HepG2 (cell line): ENCODE results near the gene ZBTB48. TPM values are rescaled to one million over a fixed set of nuclear protein-coding genes. Genes with fewer than 3 reads are reported as not detected.

Experiments used
- AGO1 ChIP-seq: fragments of 200-400 bp; formaldehyde crosslinking; IDR thresholded peaks from 2 replicates; pipeline ENCODE4 v1.6.1; 2017; ENCODE audit warnings: mild to moderate bottlenecking, low read depth, low read length, moderate library complexity; ENCODE audit not compliant: poor library complexity, severe bottlenecking
- FIP1L1 ChIP-seq: fragments of 200-400 bp; formaldehyde crosslinking; IDR thresholded peaks from 2 replicates; pipeline ENCODE4 v1.6.1; 2018; ENCODE audit warnings: low read depth, mild to moderate bottlenecking, low read length, moderate library complexity, borderline replicate concordance; ENCODE audit not compliant: insufficient read depth
- HCFC1 ChIP-seq: fragments of 150-350 bp; IDR thresholded peaks from 2 replicates; pipeline ENCODE4 v1.6.1; 2014; ENCODE audit warnings: low read depth, low read length
- HMGXB3 ChIP-seq: sonication (generic); formaldehyde crosslinking; IDR thresholded peaks from 2 replicates; pipeline ENCODE4 v1.4.0; 2020; ENCODE audit warnings: missing genetic modification reagents, borderline replicate concordance
- NR1H2 ChIP-seq: sonication (generic); formaldehyde crosslinking; IDR thresholded peaks from 2 replicates; pipeline ENCODE4 v1.8.1; 2022; ENCODE audit warnings: low read depth, missing genetic modification reagents, borderline replicate concordance
- SRSF4 ChIP-seq: fragments of 200-400 bp; formaldehyde crosslinking; IDR thresholded peaks from one replicate; pipeline ENCODE4 v1.6.1; 2018; ENCODE audit warnings: mild to moderate bottlenecking, low read depth, low read length, moderate library complexity; ENCODE audit not compliant: poor library complexity, severe bottlenecking
- ZBTB49 ChIP-seq: sonication (generic); formaldehyde crosslinking; IDR thresholded peaks from 2 replicates; pipeline ENCODE4 v1.4.0; 2020; ENCODE audit warnings: missing genetic modification reagents, borderline replicate concordance
- ZNF687 ChIP-seq: sonication (generic); formaldehyde crosslinking; IDR thresholded peaks from 2 replicates; pipeline ENCODE4 v1.5.1; 2020; ENCODE audit warnings: mild to moderate bottlenecking, missing genetic modification reagents, moderate library complexity
- ZNF878 ChIP-seq: sonication (generic); formaldehyde crosslinking; IDR thresholded peaks from 2 replicates; pipeline ENCODE4 v1.8.1; 2023; ENCODE audit warnings: mild to moderate bottlenecking, missing genetic modification reagents, moderate library complexity
- ZNF879 ChIP-seq: sonication (generic); formaldehyde crosslinking; IDR thresholded peaks from 2 replicates; pipeline ENCODE4 v1.8.1; 2023; ENCODE audit warnings: missing genetic modification reagents
- polyA plus RNA-seq, 8 experiments: library from polyadenylated mRNA; depleted of rRNA in 3 of 8; stranded (reverse) in 7 of 8; unstranded in 1 of 8; fragments of >200 nt; fragmentation: Illumina TruSeq in 4 of 8; extraction: Trizol in 4 of 8; gene quantifications; 2 replicates each; pipeline versions ENCODE4 v1.2.1 to v1.2.3, GENCODE V29; 2011 to 2016; ENCODE audit warnings: low read depth in 4 of 8, missing spikeins in 1 of 8, mixed read lengths in 1 of 8; ENCODE audit not compliant: insufficient read depth in 1 of 8
- total RNA-seq, 5 experiments: library from RNA; depleted of rRNA; stranded (reverse); fragments of >200 nt; fragmentation: Illumina TruSeq; extraction: Trizol; gene quantifications; 2 replicates each; pipeline ENCODE4 v1.2.3, GENCODE V29; 2016; ENCODE audit warnings: low read depth in 1 of 5

The ZBTB48 gene
- total and polyA plus RNA-seq, 2 of the 13 experiments (the other 11 are each of a cell fraction or from before 2014, with no cell fraction given), result 13.0 to 17.1 TPM

GRCh38 chr1:6588893-6589520 is 9.2 kb downstream of the ZBTB48 start (continued):
- TF ChIP-seq HMGXB3 (no peak), ZBTB49 (CRISPR knock-in tag) (no peak), HCFC1 (no peak), AGO1 (peak; percentile 53), SRSF4 (no peak), FIP1L1 (no peak), NR1H2 (CRISPR knock-in tag) (no peak), ZNF878 (no peak), ZNF687 (CRISPR knock-in tag) (0 out of 2 replicates have a peak, but pooled peaks have one; percentile 3), ZNF879 (CRISPR knock-in tag) (no peak)
